ENCODE data around the gene NUP210.

DNA sequence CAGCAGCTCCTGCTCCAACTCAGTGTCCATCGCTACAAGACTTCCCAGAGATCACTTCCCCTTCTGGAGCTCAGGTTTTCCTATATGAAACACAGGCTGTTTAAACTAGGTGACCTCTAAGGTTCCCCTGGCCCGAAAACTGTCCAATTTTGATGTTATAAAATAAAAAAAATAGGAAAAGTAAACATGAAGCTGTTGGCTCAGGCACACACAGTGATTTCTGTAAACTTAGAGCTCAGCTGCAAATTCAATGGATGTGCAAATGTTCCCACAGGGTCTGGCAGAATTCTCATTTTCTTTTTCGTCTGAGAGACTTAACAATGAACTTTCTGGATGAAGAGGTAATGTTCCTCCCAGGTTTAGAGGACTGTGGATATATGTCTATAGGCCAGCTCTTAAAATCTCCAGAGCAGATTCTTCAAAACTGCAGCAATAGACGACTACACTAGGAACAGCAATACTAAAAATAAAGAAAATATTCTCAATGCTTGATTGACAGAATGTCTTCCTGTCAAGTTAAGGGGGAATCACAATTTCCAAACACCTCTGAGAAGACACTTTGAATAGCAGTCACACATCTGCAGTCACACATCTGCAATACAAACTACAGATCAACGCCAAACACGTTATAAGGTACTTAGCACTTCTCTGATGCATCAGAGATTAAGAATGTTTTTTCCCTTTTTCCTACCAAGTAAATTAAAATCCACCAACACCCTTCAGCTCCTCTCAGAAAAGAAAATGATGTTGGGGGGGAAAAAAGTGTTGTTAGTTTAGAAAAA, 2.8 kb downstream of the NUP210 start:
- TF ChIP-seq, protein P1, sequence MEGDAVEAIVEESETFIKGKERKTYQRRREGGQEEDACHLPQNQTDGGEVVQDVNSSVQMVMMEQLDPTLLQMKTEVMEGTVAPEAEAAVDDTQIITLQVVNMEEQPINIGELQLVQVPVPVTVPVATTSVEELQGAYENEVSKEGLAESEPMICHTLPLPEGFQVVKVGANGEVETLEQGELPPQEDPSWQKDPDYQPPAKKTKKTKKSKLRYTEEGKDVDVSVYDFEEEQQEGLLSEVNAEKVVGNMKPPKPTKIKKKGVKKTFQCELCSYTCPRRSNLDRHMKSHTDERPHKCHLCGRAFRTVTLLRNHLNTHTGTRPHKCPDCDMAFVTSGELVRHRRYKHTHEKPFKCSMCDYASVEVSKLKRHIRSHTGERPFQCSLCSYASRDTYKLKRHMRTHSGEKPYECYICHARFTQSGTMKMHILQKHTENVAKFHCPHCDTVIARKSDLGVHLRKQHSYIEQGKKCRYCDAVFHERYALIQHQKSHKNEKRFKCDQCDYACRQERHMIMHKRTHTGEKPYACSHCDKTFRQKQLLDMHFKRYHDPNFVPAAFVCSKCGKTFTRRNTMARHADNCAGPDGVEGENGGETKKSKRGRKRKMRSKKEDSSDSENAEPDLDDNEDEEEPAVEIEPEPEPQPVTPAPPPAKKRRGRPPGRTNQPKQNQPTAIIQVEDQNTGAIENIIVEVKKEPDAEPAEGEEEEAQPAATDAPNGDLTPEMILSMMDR (IDR thresholded peaks at IDR 0.05) = no peak
- no peak for TF ChIP-seq POLR2A (IDR thresholded peaks at IDR 0.05)

Data from thyroid gland (tissue), 4 donors.